Prostate gland (tissue), 2 donors: Measurements from ENCODE around the gene APPL2.

ENCODE experiments used
- POLR2A ChIP-seq: fragments of 450-650 bp; IDR thresholded peaks from one replicate; pipeline ENCODE4 v1.6.1; 2016; ENCODE audit warnings: antibody characterized with exemption, mild to moderate bottlenecking
- TF ChIP-seq, protein P1 (sequence below), 4 experiments: fragments of 200-600 bp in 2 of 4; fragments of 450-650 bp in 2 of 4; sonication (generic) in 2 of 4; IDR thresholded peaks; 1 replicate in 3 of 4; 2 replicates in 1 of 4; pipeline ENCODE4 v1.5.1; 2016 to 2019; ENCODE audit warnings: antibody characterized with exemption in 4 of 4, mild to moderate bottlenecking in 2 of 4, moderate library complexity in 2 of 4

DNA sequence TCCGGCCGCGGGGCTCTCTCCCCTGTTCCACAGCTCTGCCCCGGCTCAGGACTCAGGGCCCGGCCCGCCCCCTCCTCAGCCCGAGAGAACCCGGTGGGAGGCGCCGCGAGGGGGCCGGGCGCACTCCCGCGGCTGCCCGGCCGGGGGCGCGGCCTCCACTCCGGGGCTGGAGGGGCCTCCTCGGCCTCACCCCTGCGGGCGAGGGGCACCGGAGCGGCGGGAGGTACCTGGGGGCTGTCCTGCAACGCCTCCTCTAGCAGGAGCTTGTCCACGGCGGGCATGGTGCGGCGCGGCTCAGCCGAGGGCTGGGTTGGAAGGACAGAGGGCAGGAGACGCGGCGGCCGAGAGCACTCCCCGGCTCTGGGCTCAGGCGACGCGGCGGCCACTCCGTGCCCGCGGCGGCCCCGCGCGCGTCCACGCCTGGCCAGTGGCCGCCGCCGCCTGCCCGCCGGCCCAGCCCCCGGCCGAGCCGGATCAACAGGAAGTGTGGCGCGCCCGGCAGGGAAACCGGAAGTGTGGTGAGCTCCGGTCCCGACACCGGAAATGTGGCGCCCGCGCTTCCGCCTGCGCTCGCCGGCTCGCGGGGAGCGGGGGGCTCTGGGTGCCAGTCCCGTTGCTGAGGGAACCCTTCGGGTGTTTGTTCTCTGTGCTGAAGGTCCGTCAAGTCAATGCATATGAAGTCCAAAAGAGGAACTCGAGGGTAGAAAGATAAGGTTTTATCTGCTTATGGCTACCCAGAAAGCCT, at the start of gene APPL2:
- TF ChIP-seq, protein P1, sequence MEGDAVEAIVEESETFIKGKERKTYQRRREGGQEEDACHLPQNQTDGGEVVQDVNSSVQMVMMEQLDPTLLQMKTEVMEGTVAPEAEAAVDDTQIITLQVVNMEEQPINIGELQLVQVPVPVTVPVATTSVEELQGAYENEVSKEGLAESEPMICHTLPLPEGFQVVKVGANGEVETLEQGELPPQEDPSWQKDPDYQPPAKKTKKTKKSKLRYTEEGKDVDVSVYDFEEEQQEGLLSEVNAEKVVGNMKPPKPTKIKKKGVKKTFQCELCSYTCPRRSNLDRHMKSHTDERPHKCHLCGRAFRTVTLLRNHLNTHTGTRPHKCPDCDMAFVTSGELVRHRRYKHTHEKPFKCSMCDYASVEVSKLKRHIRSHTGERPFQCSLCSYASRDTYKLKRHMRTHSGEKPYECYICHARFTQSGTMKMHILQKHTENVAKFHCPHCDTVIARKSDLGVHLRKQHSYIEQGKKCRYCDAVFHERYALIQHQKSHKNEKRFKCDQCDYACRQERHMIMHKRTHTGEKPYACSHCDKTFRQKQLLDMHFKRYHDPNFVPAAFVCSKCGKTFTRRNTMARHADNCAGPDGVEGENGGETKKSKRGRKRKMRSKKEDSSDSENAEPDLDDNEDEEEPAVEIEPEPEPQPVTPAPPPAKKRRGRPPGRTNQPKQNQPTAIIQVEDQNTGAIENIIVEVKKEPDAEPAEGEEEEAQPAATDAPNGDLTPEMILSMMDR (IDR thresholded peaks at IDR 0.05) = peak in 2 of 4 experiments; percentile 43 to 57
- peak; percentile 85 for TF ChIP-seq POLR2A
